GM20000 (cell line): Measurements from ENCODE around the gene PRAMEF14.
"Not testable (repeated sequence)": the region's sequence is repeated elsewhere in the genome, so short reads cannot be mapped to it uniquely, and the experiment has no call there.

Experiments used
- DNase-seq: peaks from one replicate; pipeline ENCODE4 v3.0.0; 2012; ENCODE audit warnings: low spot score
- TF ChIP-seq, protein P1 (sequence below): IDR thresholded peaks from 2 replicates; pipeline ENCODE4 v1.5.1; 2012; ENCODE audit warnings: mild to moderate bottlenecking, control low read depth; ENCODE audit errors: extremely low read depth, missing control alignments

The PRAMEF14 gene, protein sequence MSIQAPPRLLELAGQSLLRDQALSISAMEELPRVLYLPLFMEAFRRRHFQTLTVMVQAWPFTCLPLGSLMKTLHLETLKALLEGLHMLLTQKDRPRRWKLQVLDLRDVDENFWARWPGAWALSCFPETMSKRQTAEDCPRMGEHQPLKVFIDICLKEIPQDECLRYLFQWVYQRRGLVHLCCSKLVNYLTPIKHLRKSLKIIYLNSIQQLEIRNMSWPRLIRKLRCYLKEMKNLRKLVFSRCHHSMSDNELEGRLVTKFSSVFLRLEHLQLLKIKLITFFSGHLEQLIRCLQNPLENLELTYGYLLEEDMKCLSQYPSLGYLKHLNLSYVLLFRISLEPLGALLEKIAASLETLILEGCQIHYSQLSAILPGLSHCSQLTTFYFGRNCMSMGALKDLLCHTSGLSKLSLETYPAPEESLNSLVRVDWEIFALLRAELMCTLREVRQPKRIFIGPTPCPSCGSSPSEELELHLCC

DNA sequence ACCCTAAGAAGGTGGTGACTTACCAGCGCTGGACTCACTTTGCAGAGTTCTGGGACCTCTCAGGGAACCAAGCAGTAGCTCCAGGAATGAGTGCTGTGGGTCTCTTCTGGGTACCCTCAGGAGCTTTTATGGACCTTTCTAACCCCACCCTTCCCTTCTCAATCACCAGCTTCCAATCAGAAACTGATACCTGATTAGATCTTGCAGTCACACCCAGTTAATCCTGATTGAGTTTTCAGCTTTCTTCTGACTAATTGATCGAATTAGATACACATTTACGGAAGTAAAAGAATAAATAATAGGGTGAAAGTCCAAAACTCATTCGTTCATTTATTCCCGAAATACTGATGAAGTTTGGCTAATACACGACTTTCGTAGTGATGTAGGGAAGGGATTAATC is at the start of gene PRAMEF14:
TSS of gene PRAMEF14 (minus strand) at position 101 of the 400 bp plus-strand sequence. CDS start 1,820 bp downstream, outside the sequence.
- DNase-seq = not testable (repeated sequence)

DNA sequence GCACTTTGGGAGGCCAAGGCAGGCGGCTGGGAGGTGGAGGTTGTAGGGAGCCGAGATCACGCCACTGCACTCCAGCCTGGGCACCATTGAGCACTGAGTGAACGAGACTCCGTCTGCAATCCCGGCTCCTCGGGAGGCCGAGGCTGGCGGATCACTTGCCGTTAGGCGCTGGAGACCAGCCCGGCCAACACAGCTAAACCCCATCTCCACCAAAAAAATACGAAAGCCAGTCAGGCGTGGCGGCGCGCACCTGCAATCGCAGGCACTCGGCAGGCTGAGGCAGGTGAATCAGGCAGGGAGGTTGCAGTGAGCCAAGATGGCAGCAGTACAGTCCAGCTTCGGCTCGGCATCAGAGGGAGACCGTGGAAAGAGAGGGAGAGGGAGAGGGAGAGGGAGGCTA is 48.4 kb upstream of the PRAMEF14 start:
- DNase-seq = not testable (repeated sequence)

DNA sequence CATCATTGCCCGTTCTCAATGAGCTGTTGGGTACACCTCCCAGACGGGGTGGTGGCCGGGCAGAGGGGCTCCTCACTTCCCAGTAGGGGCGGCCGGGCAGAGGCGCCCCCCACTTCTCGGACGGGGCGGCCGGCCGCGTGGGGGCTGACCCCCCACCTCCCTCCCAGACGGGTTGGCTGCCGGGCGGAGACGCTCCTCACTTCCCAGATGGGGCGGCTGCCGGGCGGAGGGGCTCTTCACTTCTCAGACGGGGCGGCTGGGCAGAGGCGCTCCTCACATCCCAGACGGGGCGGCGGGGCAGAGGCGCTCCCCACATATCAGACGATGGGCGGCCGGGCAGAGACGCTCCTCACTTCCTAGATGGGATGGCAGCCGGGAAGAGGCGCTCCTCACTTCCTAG is 47.8 kb upstream of the PRAMEF14 start:
- DNase-seq = not testable (repeated sequence)

DNA sequence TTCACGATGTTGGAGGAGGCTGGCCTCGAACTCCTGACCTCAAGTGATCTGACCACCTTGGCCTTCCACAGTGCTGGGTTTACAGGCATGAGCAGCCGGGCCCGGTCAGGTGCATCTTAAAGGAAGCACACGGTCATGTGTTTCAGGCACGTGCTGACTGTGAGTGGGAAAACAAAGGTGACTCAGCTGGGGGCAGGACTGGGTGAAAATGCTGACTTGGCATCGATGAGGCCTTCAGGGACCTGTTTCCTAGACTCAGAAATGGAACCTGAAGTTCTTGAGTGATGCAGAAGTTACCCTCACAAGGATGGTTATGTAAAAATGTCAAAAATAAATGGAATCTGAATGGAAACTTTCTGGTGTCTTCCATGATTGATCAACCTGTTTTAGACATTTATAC is 46.1 kb upstream of the PRAMEF14 start:
- DNase-seq = not testable (repeated sequence)

DNA sequence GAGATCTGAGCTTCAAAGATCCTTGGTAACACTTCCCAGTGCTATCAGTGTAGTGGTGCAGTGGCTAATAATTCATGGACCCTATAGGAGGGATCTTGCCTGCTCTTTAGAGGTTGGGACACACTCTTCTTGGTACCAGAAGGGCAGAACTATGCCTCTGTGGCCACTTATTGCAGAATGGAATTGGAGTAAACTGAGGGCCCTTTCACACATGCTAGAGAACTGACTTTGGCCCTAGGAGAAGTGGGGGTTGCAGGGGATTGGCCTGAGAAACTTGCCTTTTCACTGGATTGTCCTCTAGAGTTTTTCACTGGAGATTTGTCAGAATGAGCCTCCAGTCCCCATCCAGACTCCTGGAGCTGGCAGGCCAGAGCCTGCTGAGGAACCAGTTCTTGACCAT is 42.4 kb upstream of the PRAMEF14 start, which contains the start of gene PRAMEF17:
TSS of gene PRAMEF17 (plus strand) at position 301 of the 400 bp plus-strand sequence. CDS start at position 327, 26 bp downstream.
- not testable (repeated sequence) for DNase-seq

DNA sequence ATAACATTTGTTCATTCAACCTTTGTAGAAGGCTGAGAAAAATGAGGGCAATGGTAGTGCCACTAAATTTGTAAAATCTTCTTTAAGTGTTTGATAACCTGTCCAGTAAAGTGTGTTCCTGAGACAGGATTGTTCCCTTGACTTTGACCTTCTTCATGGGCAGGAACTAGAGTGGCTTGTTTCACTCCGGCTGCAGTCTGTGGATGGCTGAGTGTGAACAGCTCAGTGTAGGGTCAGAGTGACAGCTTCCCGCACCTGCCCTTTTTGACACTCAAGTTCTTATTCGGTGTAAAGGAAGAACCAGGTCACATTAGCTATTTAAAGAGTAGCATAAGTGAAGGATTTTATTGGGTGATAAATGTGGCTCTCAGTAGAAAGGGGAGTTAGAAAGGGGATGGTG is 33.4 kb upstream of the PRAMEF14 start:
- DNase-seq = not testable (repeated sequence)

DNA sequence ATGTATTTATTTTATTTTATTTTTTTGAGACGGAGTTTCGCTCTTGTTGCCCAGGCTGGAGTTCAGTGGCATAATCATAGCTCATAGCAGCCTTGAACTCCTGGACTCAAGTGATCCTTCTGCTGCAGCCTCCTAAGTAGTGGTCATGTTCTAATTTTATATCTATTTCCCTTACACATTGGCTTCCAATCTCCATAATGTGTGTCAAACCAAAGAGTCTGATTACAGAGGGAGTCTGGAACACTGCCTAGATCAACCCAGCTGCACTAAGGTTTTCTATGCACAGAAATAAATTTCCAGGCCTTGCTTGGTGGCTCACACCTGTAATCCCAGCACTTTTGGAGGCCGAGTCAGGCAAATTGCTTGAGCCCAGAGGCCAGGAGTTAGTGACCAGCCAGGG is 32.0 kb upstream of the PRAMEF14 start:
- not testable (repeated sequence) for DNase-seq

DNA sequence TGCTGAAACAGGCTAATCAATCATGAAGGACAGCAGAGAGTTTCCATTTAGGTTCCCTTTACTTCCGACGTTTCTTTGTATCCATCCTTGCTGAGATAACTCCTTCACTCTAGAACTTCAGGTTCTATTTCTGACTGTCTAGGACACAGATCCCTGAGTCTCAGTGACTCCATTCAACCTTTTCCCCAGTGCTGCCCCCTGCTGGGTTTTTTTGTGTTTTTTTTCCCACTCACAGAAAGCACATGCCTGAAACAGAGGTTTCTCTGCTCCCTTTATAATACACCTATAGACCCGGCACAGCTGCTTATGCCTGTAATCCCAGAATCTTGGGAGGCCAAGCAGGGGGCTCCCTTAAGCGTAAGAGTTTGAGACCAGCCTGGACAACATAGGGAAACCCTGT is 21.6 kb upstream of the PRAMEF14 start:
- not testable (repeated sequence) for DNase-seq

DNA sequence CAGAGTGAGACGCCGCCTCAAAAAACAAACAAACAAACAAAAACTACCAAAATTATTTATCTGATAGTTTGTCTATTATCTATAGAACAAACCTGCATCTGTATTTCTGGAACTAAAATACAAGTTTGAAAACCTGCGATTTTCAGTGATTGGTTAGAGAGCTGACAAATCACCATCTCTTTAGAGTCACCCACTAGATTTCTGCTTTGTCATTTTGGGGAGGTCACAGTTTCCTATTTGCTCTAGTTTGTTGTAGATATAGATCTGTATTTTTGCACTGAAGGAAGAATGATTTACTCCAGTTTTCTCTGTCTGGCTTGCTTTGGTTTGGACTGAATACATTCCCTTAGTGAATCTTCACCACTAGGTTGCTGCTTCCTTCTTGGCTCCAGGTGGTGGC is 19.6 kb upstream of the PRAMEF14 start:
- not testable (repeated sequence) for DNase-seq

DNA sequence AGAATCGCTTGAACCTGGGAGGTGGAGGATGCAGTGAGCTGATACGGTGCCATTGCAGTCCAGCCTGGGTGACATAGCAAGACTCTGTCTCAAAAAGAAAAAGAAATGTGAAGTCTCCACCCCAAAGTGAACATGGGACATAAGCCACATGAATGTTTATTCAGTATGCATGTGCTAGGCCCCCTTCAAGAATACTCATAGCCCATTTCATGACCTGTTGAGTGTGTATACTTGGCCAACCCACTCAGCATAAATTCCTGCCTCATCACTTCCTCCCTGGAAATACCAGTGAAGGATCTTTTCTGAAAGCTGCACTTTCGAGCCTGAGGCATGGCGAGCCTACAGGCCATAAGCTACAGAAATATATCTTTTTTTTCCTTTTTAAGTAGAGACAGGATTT is 18.0 kb upstream of the PRAMEF14 start:
- not testable (repeated sequence) for DNase-seq

DNA sequence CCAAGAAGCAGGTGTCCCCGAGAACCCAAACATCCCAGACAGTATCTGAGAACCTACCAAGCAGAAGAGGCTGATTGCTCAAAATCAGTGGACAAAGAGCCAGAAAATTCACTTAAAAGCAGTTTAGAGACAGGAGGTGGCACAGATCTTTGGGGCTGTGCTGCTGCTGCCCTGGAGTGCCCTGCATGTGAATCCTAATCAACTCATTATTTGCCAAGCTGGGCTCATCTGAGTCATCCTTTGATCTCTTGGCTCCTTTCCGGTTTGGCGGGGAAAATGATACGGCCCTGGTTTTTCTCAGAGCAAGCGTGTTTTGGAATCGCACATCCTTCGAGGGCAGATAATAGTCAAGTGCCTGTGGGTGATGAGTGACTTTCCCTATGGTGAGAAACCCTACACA is 15.4 kb upstream of the PRAMEF14 start:
- not testable (repeated sequence) for DNase-seq

DNA sequence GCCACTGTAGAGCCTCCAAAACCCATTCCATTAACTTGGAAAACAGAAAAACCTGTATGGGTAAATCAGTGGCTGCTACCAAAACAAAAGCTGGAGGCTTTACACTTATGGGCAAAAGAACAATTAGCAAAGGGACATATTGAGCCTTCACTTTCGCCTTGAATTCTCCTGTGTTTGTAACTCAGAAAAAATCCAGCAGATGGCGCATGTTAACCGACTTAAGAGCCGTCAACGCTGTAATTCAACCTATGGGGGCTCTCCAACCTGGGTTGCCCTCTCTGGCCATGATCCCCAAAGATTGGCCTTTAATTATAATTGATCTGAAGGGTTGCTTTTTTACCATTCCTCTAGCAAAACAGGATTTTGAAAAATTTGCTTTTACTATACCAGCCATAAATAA is 9.8 kb upstream of the PRAMEF14 start:
- TF ChIP-seq, protein P1, sequence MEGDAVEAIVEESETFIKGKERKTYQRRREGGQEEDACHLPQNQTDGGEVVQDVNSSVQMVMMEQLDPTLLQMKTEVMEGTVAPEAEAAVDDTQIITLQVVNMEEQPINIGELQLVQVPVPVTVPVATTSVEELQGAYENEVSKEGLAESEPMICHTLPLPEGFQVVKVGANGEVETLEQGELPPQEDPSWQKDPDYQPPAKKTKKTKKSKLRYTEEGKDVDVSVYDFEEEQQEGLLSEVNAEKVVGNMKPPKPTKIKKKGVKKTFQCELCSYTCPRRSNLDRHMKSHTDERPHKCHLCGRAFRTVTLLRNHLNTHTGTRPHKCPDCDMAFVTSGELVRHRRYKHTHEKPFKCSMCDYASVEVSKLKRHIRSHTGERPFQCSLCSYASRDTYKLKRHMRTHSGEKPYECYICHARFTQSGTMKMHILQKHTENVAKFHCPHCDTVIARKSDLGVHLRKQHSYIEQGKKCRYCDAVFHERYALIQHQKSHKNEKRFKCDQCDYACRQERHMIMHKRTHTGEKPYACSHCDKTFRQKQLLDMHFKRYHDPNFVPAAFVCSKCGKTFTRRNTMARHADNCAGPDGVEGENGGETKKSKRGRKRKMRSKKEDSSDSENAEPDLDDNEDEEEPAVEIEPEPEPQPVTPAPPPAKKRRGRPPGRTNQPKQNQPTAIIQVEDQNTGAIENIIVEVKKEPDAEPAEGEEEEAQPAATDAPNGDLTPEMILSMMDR = peak; percentile 31

DNA sequence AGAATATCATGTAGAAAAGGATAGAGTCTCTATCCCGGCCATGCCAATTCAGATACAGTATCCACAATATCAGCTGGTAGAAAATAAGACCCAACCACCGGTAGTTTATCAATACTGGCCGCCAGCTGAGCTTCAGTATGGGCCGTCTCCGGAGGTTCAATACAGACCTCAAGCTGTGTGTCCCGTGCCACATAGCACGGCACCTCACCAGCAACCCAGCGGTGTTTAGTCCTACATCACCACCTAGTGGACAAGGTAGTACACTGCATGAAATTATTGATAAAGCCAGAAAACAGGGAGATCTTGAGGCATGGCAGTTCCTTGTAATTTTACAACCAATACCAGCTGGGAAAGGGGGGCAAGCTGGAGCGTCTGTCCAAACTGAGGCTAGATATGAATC is 7.5 kb upstream of the PRAMEF14 start:
- not testable (repeated sequence) for DNase-seq

More for the DNA sequence above, 9.8 kb upstream of the PRAMEF14 start:
- peak; percentile 17 for DNase-seq

DNA sequence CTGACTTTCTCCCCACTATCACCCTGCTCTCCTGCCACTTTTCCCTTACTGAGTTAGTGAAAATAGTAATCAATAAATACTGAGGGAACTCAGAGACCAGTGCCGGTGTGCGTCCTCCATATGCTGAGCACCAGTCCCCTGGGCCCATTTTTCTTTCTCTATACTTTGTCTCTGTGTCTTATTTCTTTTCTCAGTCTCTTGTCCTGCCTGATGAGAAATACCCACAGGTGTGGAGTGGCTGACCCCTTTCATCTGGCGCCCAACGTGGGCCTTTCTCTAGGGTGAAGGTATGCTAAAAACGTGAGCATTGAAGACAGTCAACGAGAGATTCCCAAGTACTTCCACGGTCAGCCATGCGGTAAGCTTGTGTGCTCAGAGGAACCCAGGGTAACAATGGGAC is 6.5 kb upstream of the PRAMEF14 start:
- not testable (repeated sequence) for DNase-seq

DNA sequence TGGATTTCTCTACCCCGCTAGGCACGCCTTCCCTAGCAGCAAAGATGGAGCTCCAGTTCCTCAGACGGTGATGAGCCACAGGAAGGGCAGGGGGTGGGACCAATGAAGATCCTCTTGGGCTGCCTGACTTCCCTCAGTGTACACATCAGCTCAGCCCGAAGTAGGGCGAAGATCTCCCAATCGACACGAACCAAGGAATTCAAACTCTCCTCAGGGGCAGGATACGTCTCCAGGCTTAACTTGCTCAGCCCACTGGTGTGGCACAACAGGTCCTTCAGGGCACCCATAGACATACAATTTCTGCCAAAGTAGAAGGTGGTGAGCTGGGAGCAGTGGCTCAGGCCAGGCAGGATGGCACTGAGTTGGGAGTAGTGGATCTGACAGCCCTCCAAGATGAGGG is 4.4 kb downstream of the PRAMEF14 start:
- not testable (repeated sequence) for DNase-seq

DNA sequence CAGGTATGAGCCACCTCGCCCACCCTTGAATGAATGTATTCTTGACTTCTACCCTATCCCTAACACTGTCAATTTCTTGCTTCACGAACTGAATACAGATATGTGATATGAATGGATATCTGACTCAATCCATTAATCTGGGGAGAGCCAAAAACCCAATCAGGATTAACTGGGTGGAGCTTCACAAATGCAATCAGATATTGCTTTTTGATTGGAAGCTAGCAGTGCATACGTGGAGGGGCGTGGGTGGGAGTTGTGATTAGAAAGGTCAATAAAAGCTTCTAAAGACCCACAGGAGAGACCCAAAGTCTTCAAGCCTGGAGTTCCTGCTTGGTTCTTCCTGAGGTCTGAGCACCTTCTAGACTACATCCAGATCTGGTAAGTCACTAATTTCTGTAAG is 31.7 kb downstream of the PRAMEF14 start, which contains the start of gene PRAMEF15:
TSS of gene PRAMEF15 (plus strand) at position 301 of the 400 bp plus-strand sequence. CDS start 2,827 bp downstream, outside the sequence.
- DNase-seq = not testable (repeated sequence)

DNA sequence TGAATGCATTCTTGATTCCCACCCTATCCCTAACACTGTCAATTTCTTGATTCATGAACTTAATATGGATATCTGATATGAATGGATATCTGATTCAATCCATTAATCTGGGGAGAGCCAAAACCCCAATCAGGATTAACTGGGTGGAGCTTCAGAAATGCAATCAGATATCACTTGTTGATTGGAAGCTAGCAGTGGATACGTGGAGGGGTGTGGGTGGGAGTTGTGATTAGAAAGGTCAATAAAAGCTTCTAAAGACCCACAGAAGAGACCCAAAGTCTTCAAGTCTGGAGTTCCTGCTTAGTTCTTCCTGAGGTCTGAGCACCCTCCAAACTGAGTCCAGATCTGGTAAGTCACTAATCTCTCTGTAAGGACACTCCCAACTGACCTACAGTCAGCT is 43.7 kb downstream of the PRAMEF14 start, which contains the start of gene PRAMEF33:
TSS of gene PRAMEF33 (plus strand) at position 301 of the 400 bp plus-strand sequence. CDS start 2,416 bp downstream, outside the sequence.
- DNase-seq = not testable (repeated sequence)

DNA sequence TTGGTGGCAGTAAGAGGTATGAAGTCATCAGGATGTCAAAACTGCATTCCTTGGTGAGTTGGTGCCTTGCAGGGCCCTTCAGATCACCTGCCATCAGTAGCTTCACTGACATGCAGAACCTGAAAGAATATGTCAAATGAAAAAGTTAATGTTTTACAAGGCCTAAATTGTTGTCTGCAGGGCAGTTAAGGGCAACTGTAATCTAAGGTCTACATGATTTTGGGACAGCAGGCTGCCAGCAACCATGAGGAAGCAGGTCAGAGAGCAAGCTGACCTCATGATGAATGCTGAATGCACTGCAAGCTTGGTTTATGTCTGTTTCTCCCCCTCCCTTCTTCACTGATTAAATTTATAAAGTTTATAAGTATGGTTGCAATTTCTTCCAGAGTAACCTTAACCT is 44.7 kb downstream of the PRAMEF14 start:
- not testable (repeated sequence) for DNase-seq

DNA sequence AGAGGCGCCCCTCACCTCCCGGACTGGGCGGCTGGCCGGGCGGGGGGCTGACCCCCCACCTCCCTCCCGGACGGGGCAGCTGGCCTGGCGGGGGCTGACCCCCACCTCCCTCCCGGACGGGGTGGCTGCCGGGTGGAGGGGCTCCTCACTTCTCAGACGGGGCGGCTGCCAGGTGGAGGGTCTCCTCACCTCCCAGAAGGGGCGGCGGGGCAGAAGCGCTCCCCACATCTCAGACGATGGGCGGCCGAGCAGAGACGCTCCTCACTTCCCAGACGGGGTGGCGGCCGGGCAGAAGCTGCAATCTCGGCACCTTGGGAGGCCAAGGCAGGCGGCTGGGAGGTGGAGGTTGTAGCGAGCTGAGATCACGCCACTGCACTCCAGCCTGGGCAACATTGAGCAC is 48.2 kb downstream of the PRAMEF14 start:
- DNase-seq = not testable (repeated sequence)

DNA sequence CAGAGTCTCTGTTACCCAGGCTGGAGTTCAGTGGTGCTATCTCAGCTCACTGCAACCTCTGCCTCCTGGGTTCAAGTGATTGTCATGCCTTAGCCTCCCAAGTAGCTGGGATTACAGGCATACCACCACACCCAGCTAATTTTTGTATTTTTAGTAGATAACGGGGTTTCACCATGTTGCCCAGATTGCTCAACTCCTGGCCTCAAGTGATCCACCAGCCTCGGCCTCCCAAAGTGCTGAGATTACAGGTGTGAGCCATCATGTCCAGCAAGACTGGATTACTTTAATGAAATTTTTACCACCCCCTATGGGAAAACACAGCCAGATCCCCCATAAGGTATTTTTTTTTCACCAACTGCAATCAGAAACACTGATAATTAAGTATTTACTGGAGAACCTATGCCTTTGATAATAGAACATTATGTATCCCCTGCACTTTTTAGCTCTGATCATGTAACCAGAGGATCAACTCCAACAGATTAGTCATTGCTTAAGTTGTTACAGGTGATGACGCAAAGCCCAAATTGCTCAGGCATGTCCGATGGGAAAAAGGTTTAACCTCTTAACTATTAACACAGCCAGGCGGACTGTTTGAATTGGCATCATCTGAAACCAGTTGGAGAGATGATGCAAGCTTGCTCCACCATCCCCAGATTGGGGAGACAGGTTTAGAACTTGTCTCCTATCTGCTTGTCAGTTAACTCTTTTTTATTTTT is 49.6 kb downstream of the PRAMEF14 start:
- not testable (repeated sequence) for DNase-seq
